ENCODE data around the gene PRXL2C. TPM values are rescaled to one million over a fixed set of nuclear protein-coding genes. Genes with fewer than 3 reads are reported as not detected.
A peak's percentile ranks its signal among the peaks of the same experiment; 100 is the strongest.
"Not testable (repeated sequence)": the region's sequence is repeated elsewhere in the genome, so short reads cannot be mapped to it uniquely, and the experiment has no call there.

PRXL2C gene
- total RNA-seq, 1 donor from 2014 or later = 12.6 TPM

DNA sequence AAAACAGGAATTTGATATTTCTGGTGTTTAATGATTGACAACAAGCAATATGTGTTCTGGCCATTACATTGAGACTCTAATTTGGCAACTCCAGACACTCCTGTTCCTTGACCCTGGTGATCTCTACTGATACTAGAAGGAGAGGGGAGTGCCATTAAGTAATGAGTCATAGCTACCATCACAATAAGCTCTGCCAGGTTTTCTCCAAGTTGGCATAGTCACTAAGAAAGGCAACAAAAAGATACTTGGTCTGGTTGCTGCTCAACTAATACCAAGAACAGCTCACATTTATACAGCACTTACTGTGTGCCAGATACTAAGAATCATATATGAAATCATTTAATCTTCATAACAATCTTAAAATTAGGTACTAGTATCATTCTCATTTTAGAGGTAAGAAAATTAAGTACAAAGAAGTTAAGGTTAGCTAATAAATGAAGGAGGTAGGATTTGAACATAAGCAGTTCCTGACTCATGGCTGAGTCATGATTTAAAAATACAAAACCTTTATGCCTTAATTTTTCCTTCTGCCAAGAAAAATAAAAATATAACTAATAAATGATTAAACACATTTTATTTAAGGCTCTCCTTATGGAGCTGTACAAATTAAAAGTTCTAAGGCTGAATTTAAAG is 19.9 kb upstream of the PRXL2C start:
- H3K27me3 ChIP-seq (ENCODE audit: insufficient read depth, low read length) = no peaks in the 10 kb centered on the region
- peak; percentile 29 for FAIRE-seq

DNA sequence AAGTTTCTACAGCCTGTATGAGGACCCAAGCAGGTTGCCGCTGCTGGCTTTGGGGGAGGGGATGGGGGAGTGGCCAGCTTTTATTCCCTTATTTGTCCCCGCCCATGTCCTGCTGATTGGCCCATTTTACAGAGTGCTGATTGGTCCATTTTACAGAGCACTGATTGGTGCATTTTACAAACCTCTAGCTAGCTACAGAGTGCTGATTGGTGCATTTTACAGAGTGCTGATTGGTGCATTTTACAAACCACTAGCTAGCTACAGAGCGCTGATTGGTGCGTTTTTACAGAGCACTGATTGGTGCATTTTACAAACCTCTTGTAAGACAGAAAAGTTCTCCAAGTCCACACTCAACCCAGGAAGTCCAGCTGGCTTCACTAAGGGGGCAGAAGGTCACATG is 18.7 kb upstream of the PRXL2C start:
- H4K20me1 ChIP-seq (ENCODE audit: insufficient read depth, low read length); H3K27me3 Mint-ChIP-seq (ENCODE audit: low read depth, unreplicated experiment); H3K4me3 Mint-ChIP-seq (ENCODE audit: unreplicated experiment); H3K27ac ChIP-seq (ENCODE audit: low read depth, low read length); H3K4me1 Mint-ChIP-seq (ENCODE audit: low read depth, unreplicated experiment); H3K9ac ChIP-seq (ENCODE audit: low read length); FAIRE-seq; H3K4me3 ChIP-seq (ENCODE audit: insufficient read depth, low read depth, low read length); H3K27me3 ChIP-seq (ENCODE audit: insufficient read depth, low read length); H3K9me3 Mint-ChIP-seq (ENCODE audit: unreplicated experiment); H3K4me2 ChIP-seq (ENCODE audit: low read length); H3K9me3 ChIP-seq (ENCODE audit: insufficient read depth, low read depth, low read length); DNase-seq (ENCODE audit: low read depth); H3K79me2 ChIP-seq (ENCODE audit: insufficient read depth, low read length); H3K36me3 ChIP-seq (ENCODE audit: insufficient read depth, low read length); H3K36me3 Mint-ChIP-seq (ENCODE audit: low read depth, unreplicated experiment); H2AFZ ChIP-seq (ENCODE audit: low read depth, low read length); H3K27ac Mint-ChIP-seq (ENCODE audit: unreplicated experiment): not testable (repeated sequence)
- H3K4me1 ChIP-seq (ENCODE audit: insufficient read depth, low read length) = peaks cover 10% of the 10 kb centered on the region

More for the DNA sequence above, 19.9 kb upstream of the PRXL2C start:
- peak overlapping the region; percentile 34 for H3K4me2 ChIP-seq (ENCODE audit: low read length)
- no peak overlapping the region for H3K4me3 ChIP-seq (ENCODE audit: insufficient read depth, low read depth, low read length)
- Mint-ChIP-seq H3K27ac (ENCODE audit: unreplicated experiment) (no peak overlapping the region), H3K36me3 (ENCODE audit: low read depth, unreplicated experiment) (no peaks in the 10 kb centered on the region), H3K9me3 (ENCODE audit: unreplicated experiment) (peaks cover 5% of the 10 kb centered on the region), H3K27me3 (ENCODE audit: low read depth, unreplicated experiment) (no peaks in the 10 kb centered on the region), H3K4me3 (ENCODE audit: unreplicated experiment) (no peak overlapping the region), H3K4me1 (ENCODE audit: low read depth, unreplicated experiment) (peaks cover 5% of the 10 kb centered on the region)
- no peaks in the 10 kb centered on the region for H4K20me1 ChIP-seq (ENCODE audit: insufficient read depth, low read length)
- H3K4me1 ChIP-seq (ENCODE audit: insufficient read depth, low read length) = peaks cover 10% of the 10 kb centered on the region
- H2AFZ ChIP-seq (ENCODE audit: low read depth, low read length) = no peak overlapping the region
- DNase-seq (ENCODE audit: low read depth) = peak; percentile 68
- H3K9me3 ChIP-seq (ENCODE audit: insufficient read depth, low read depth, low read length) = no peaks in the 10 kb centered on the region
- H3K9ac ChIP-seq (ENCODE audit: low read length) = no peak overlapping the region
- H3K79me2 ChIP-seq (ENCODE audit: insufficient read depth, low read length) = no peaks in the 10 kb centered on the region
- TF ChIP-seq, protein P1, sequence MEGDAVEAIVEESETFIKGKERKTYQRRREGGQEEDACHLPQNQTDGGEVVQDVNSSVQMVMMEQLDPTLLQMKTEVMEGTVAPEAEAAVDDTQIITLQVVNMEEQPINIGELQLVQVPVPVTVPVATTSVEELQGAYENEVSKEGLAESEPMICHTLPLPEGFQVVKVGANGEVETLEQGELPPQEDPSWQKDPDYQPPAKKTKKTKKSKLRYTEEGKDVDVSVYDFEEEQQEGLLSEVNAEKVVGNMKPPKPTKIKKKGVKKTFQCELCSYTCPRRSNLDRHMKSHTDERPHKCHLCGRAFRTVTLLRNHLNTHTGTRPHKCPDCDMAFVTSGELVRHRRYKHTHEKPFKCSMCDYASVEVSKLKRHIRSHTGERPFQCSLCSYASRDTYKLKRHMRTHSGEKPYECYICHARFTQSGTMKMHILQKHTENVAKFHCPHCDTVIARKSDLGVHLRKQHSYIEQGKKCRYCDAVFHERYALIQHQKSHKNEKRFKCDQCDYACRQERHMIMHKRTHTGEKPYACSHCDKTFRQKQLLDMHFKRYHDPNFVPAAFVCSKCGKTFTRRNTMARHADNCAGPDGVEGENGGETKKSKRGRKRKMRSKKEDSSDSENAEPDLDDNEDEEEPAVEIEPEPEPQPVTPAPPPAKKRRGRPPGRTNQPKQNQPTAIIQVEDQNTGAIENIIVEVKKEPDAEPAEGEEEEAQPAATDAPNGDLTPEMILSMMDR (IDR thresholded peaks at IDR 0.05; ENCODE audit: insufficient read depth, low read depth, low read length) = no peak
- TF ChIP-seq EZH2 (IDR thresholded peaks at IDR 0.05; ENCODE audit: insufficient read depth, low read length) = no peak
- H3K27ac ChIP-seq (ENCODE audit: low read depth, low read length) = no peak overlapping the region
- no peaks in the 10 kb centered on the region for H3K36me3 ChIP-seq (ENCODE audit: insufficient read depth, low read length)

DNA sequence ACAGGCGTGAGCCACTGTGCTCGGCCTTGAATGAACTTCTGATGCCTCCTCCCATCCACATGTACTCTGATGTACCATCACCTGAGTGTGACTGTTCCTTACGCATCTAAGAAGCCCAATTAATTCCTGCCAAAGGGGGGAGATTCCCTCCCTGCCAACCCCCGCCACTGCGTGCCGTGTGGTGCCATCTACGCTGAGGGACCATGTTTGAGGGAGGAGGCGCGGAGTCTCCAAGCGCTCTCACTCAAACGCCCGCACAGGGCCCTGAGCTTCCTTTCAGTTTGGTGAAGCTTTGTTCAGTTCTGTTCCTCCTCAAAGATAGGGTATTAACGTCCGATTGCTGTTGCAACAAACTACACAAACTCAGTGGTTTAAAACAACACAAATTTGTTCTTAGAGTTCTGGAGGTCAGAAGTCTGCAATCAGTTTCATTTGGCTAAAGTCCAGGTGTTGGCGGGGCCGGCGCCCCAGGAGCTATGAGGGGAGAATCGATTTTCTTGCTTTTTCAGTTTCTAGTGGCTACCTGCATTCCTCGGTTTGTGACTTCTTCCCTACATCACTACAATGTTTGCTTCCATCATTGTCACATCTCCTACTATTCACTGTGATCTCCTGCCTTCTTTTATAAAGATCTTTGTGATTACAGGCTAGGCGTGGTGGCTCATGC is 13.9 kb upstream of the PRXL2C start:
- no peaks in the 10 kb centered on the region for H3K4me1 ChIP-seq (ENCODE audit: insufficient read depth, low read length)
- H3K27ac ChIP-seq (ENCODE audit: low read depth, low read length) = no peak overlapping the region
- H3K27me3 ChIP-seq (ENCODE audit: insufficient read depth, low read length) = no peaks in the 10 kb centered on the region
- H3K9me3 ChIP-seq (ENCODE audit: insufficient read depth, low read depth, low read length) = no peaks in the 10 kb centered on the region
- H3K36me3 ChIP-seq (ENCODE audit: insufficient read depth, low read length) = no peaks in the 10 kb centered on the region
- no peak overlapping the region for H3K4me2 ChIP-seq (ENCODE audit: low read length)
- H3K27me3 Mint-ChIP-seq (ENCODE audit: low read depth, unreplicated experiment) = no peaks in the 10 kb centered on the region
- H3K9me3 Mint-ChIP-seq (ENCODE audit: unreplicated experiment) = peaks cover 6% of the 10 kb centered on the region
- H2AFZ ChIP-seq (ENCODE audit: low read depth, low read length) = no peak overlapping the region
- H3K36me3 Mint-ChIP-seq (ENCODE audit: low read depth, unreplicated experiment) = no peaks in the 10 kb centered on the region
- H3K9ac ChIP-seq (ENCODE audit: low read length) = no peak overlapping the region
- no peak overlapping the region for H3K4me3 ChIP-seq (ENCODE audit: insufficient read depth, low read depth, low read length)
- FAIRE-seq (no peak), DNase-seq (ENCODE audit: low read depth) (no peak)
- no peaks in the 10 kb centered on the region for H3K4me1 Mint-ChIP-seq (ENCODE audit: low read depth, unreplicated experiment)
- H3K27ac Mint-ChIP-seq (ENCODE audit: unreplicated experiment) = no peak overlapping the region
- H3K4me3 Mint-ChIP-seq (ENCODE audit: unreplicated experiment) = no peak overlapping the region
- TF ChIP-seq EZH2 (IDR thresholded peaks at IDR 0.05; ENCODE audit: insufficient read depth, low read length) = no peak
- no peaks in the 10 kb centered on the region for H4K20me1 ChIP-seq (ENCODE audit: insufficient read depth, low read length)
- no peaks in the 10 kb centered on the region for H3K79me2 ChIP-seq (ENCODE audit: insufficient read depth, low read length)
